Rectal smooth muscle tissue (tissue), 1 donor: ENCODE data around the gene NT5DC2.

Source experiments
- H3K27ac ChIP-seq: one replicate; pipeline ENCODE4 v1.7.0; 2013; ENCODE audit warnings: low read depth, low read length, inconsistent platforms
- H3K27me3 ChIP-seq: one replicate; pipeline ENCODE4 v1.7.0; 2013; ENCODE audit warnings: low read length; ENCODE audit not compliant: control insufficient read depth, insufficient read depth
- H3K36me3 ChIP-seq: one replicate; pipeline ENCODE4 v1.7.0; 2013; ENCODE audit warnings: low read length; ENCODE audit not compliant: control insufficient read depth, insufficient read depth
- H3K4me1 ChIP-seq: one replicate; pipeline ENCODE4 v1.7.0; 2013; ENCODE audit warnings: low read length; ENCODE audit not compliant: control insufficient read depth, insufficient read depth
- H3K4me3 ChIP-seq: one replicate; pipeline ENCODE4 v1.7.0; 2013; ENCODE audit warnings: low read length
- H3K9ac ChIP-seq: one replicate; pipeline ENCODE4 v1.7.0; 2013; ENCODE audit warnings: low read length

NT5DC2 gene

DNA sequence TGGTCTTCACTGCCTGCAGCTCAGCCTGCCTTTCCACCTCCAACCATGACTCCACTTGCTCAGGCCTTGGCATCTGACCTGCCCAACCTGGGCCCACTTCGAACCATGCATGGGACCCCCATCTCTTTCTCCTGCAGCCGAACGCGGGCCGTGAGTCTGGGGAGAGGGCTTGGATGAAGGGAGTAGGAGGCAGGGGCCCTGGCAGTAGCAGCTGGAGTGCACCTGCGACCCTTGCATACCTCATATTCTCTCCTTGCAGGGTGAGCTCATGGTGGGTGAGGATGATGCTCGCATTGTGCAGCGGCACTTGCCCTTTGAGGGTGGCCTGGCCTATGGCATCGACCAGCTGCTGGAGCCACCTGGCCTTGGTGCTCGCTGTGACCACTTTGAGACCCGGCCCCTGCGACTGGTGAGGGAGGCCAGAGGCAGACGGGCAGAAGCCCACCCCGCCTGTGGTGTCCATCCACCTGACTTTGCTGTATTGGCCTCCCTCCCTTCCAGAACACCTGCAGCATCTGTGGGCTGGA, 13.5 kb downstream of the NT5DC2 start:
- no peak overlapping the region for H3K27ac ChIP-seq
- no peak overlapping the region for H3K4me3 ChIP-seq
- H3K4me1 ChIP-seq: no peaks in the 10 kb centered on the region
- H3K36me3 ChIP-seq: no peaks in the 10 kb centered on the region
- H3K27me3 ChIP-seq: no peaks in the 10 kb centered on the region
- no peak overlapping the region for H3K9ac ChIP-seq

DNA sequence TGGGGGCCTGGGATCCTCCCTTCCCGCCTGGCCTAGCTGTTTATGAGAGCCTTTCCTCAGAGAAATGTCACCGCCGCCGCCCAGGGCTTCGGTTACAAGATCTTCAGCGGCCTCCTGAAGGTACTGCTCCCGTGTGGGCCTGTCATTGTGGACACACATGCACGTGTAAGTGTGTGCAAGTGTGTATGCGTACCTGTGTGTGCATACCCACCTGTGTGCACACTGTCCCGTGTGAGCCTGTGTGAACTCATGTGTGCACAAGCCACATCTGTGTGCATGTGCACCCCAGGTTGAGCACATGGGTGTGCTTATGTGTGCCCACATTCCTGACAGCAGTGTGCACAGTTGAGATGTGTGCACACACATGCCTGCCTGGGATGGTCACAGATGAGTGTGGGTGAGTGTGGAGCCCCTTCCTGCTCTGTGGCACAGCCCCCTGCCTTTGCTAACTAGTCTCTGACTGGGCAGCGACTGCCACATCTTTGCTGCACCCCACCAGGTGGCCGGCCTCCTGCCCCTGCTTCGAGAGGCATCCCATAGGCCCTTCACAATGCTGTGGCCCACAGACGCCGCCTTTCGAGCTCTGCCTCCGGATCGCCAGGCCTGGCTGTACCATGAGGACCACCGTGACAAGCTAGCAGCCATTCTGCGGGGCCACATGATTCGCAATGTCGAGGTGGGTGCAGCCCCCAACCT, 14.1 kb downstream of the NT5DC2 start:
- Histone ChIP-seq H3K9ac (no peak overlapping the region), H3K4me3 (no peak overlapping the region), H3K4me1 (no peaks in the 10 kb centered on the region), H3K27ac (no peak overlapping the region), H3K27me3 (no peaks in the 10 kb centered on the region), H3K36me3 (no peaks in the 10 kb centered on the region)

DNA sequence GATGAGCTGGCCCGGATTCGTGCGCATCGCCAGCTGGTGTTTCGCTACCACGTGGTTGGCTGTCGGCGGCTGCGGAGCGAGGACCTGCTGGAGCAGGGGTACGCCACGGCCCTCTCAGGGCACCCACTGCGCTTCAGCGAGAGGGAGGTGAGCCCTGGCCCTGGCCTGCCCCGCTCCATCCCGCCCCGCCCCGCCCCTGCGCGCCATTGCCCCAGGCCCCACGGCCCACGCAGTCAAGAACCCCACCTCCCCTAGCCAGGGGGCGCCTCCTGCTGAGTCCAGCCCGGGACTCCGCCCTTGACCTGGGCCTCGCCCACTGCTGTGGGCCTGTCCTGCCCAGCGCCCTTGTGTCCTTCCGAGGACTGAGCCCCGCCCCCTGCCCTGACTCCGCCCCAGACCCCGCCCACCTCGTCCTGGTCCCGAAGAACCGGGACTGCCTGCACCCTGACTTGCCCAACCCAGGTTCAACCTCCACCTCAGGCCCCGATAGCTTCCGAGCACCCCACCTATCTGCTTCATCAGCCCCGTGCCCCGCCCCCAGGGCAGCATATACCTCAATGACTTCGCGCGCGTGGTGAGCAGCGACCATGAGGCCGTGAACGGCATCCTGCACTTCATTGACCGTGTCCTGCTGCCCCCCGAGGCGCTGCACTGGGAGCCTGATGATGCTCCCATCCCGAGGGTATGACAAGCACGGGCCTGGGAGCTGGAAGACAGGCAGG, 14.8 kb downstream of the NT5DC2 start:
- Histone ChIP-seq H3K9ac (no peak overlapping the region), H3K27me3 (no peaks in the 10 kb centered on the region), H3K4me3 (peak overlapping the region; percentile 30), H3K27ac (no peak overlapping the region), H3K36me3 (no peaks in the 10 kb centered on the region), H3K4me1 (no peaks in the 10 kb centered on the region)

DNA sequence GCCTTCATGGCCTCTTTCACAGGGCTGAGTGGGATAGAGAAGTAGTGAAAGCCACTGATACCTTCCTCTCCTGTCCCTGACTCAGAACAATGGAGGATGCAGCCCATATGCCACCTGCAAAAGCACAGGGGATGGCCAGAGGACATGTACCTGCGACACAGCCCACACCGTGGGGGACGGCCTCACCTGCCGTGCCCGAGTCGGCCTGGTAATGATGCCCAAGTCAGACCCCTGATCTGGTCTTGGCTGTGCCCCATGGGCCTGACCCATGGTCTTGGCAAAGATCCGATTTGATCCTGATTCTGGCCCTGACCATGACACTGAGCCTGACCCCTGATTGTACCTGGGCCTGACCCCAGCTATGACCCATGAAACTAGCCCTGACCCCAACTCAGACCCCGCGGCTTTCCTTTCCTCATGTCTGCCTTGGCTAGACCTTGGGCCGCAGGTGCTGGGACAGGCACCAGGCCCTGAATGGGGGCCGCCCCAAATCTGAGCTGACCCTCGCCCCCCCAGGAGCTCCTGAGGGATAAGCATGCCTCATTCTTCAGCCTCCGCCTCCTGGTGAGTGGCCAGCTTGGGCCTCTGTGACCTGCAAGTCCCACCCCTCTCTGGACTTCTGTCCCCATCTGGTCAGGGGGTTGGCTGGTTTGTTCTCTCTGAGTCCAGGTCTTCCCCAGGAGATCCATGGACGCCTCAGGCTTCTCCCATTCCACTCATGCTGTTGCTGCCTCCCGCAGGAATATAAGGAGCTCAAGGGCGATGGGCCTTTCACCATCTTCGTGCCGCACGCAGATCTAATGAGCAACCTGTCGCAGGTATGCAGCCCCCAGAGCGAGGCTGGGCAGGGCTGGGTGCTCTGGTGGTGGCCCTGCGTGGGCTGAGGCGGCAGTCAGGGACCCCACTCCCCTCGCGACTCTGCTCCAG, 15.6 kb downstream of the NT5DC2 start:
- Histone ChIP-seq H3K4me3 (peak overlapping the region; percentile 30), H3K4me1 (no peaks in the 10 kb centered on the region), H3K27me3 (no peaks in the 10 kb centered on the region), H3K27ac (no peak overlapping the region), H3K9ac (no peak overlapping the region), H3K36me3 (no peaks in the 10 kb centered on the region)

DNA sequence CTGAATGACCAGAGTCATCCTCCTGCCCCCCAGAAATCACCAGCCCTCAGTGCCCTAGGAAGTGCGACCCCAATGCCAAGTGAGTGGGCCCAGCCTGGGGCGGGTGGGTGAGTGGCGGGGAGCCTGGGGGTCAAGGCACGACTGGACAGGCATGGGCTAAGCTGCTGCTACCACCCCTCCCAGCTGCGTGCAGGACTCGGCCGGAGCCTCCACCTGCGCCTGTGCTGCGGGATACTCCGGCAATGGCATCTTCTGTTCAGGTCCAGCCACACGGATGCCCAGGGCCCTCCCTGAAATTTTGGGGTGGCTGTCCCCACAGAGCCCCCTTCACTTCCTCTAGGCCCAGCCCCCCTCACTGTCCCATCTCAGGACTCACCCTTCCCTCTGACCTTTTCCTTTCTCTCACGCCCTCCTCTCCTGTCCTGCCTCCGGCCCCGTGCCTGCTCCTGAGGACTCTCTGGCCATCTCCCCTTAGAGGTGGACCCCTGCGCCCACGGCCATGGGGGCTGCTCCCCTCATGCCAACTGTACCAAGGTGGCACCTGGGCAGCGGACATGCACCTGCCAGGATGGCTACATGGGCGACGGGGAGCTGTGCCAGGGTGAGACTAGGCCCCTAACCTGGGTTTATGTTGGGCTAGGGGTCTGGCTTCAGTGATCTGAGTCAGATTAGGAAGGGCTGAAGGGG, 17.0 kb downstream of the NT5DC2 start:
- H3K27ac ChIP-seq: no peak overlapping the region
- H3K9ac ChIP-seq: no peak overlapping the region
- no peaks in the 10 kb centered on the region for H3K27me3 ChIP-seq
- no peak overlapping the region for H3K4me3 ChIP-seq
- no peaks in the 10 kb centered on the region for H3K36me3 ChIP-seq
- no peaks in the 10 kb centered on the region for H3K4me1 ChIP-seq

DNA sequence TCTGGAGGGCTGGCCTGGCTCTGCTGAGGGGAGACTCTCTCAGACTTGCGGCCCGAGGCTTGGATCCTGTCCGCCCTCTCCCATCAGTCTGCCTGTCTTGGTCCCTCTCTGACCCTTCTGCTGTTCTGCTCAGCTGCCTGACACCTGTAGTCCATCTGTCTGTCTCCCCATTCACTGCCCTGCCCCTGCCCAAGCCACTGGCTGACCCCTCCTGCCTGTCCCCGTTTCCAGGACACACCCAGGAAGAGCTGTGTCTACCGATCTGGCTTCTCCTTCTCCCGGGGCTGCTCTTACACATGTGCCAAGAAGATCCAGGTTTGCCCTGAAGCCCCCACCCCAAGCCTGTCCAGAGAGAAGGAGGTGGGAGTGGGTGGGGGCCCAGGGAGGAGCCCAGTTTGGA, 18.5 kb downstream of the NT5DC2 start:
- no peaks in the 10 kb centered on the region for H3K4me1 ChIP-seq
- no peaks in the 10 kb centered on the region for H3K27me3 ChIP-seq
- H3K36me3 ChIP-seq: no peaks in the 10 kb centered on the region
- H3K4me3 ChIP-seq: no peak overlapping the region
- no peak overlapping the region for H3K27ac ChIP-seq
- H3K9ac ChIP-seq: no peak overlapping the region

DNA sequence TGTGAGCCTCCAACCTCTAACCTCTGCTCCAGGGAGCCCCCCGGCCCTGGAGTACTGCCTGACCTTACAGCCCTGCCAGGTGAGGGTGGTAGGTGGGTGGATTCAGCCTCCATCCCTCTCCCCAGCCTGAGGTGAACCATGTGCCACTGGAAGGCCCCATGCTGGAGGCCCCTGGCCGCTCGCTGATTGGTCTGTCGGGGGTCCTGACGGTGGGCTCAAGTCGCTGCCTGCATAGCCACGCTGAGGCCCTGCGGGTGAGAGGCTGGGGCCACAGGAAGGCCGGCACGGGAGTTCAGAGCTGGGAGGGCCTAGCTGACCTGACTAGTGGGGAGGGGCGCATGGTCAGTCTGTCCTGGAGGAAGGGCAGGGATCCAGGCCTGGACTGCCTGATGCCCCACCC, 19.1 kb downstream of the NT5DC2 start:
- no peaks in the 10 kb centered on the region for H3K4me1 ChIP-seq
- no peak overlapping the region for H3K27ac ChIP-seq
- no peaks in the 10 kb centered on the region for H3K36me3 ChIP-seq
- H3K9ac ChIP-seq: no peak overlapping the region
- no peak overlapping the region for H3K4me3 ChIP-seq
- no peaks in the 10 kb centered on the region for H3K27me3 ChIP-seq

DNA sequence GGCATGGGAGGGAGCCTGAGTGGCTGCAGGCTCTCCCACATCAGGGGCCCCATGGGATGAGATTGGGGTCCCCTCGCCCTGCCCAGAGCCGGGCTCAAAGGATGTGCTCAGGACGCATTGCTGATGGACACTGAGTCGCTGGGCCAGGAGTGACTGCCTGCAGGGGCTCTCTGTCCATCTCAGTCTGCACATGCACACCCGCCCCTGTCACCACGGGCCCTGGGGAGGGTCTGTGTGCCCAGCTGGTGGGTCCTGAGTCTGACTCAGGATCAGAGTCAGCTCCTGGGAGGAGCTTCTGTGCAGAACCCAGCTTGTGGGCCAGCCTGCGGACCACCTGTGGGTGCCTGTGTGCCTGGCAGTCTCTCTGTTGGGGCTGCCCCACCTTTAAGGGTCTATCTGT, 20.4 kb downstream of the NT5DC2 start:
- Histone ChIP-seq H3K4me3 (no peak overlapping the region), H3K27me3 (no peaks in the 10 kb centered on the region), H3K36me3 (no peaks in the 10 kb centered on the region), H3K9ac (no peak overlapping the region), H3K4me1 (no peaks in the 10 kb centered on the region), H3K27ac (no peak overlapping the region)

DNA sequence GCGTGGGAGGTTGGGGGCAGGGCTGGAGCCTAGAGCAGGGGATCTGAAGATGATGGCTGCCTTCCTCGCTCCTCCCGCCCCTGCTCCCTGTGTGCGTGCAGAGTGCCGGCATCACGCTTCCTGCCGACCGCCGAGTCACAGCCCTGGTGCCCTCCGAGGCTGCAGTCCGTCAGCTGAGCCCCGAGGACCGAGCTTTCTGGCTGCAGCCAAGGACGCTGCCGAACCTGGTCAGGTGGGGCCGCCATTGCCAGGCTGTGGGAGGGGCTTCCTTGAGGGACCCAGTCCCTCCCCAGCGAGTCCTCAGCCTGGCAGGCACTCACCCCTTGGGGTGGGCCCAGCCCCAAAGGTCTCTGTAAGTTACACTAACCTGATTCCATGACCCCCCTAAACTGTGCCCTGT, 20.9 kb downstream of the NT5DC2 start:
- Histone ChIP-seq H3K9ac (no peak overlapping the region), H3K27ac (no peak overlapping the region), H3K4me1 (no peaks in the 10 kb centered on the region), H3K4me3 (no peak overlapping the region), H3K27me3 (no peaks in the 10 kb centered on the region), H3K36me3 (no peaks in the 10 kb centered on the region)

DNA sequence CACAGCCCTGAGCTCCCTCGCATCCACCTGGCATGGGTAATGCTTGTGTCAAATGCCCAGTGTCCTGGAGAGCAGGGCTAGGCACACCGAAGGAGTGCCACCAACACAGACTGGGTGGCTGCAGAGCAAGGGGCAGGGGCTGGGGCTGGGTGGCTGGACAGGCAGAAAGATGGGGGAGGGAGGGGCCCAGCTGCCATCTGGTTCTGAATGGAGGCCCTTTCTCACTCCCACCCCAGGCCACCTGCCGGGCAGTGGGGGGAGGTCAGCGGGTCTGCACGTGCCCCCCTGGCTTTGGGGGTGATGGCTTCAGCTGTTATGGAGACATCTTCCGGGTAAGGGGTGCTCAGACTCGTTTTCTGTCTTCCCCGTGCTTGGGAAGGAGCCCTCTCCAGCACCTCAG, 21.6 kb downstream of the NT5DC2 start:
- H3K27ac ChIP-seq: no peak overlapping the region
- no peak overlapping the region for H3K4me3 ChIP-seq
- no peaks in the 10 kb centered on the region for H3K4me1 ChIP-seq
- H3K9ac ChIP-seq: no peak overlapping the region
- no peaks in the 10 kb centered on the region for H3K36me3 ChIP-seq
- H3K27me3 ChIP-seq: no peaks in the 10 kb centered on the region

DNA sequence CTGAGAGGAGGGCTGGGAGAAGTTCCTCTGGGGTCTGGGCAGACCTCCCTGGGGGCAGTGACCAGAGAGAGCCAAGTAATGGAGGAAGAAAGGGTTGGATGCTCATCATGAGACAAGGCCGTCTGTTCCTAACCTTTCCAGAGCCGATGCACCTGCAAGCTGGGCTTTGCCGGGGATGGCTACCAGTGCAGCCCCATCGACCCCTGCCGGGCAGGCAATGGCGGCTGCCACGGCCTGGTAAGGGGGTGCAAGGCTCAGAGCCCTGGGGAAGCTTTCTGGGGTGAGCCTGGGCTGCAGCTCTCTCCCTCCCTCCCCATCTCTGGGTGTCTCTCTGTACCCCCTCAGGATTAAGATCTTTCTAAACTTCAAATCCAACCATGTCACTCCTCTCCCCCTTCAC, 22.1 kb downstream of the NT5DC2 start:
- H3K4me1 ChIP-seq: no peaks in the 10 kb centered on the region
- no peak overlapping the region for H3K4me3 ChIP-seq
- no peak overlapping the region for H3K9ac ChIP-seq
- H3K27me3 ChIP-seq: no peaks in the 10 kb centered on the region
- no peaks in the 10 kb centered on the region for H3K36me3 ChIP-seq
- H3K27ac ChIP-seq: no peak overlapping the region
